Femur (tissue), 1 donor: ENCODE data around the gene EFCAB14.
A peak's percentile ranks its signal among the peaks of the same experiment; 100 is the strongest.
"Not testable (repeated sequence)": the region's sequence is repeated elsewhere in the genome, so short reads cannot be mapped to it uniquely, and the experiment has no call there.

Experiments used
- DNase-seq: peaks from one replicate; pipeline ENCODE4 v3.0.0-alpha.2; 2017

EFCAB14 gene

DNA sequence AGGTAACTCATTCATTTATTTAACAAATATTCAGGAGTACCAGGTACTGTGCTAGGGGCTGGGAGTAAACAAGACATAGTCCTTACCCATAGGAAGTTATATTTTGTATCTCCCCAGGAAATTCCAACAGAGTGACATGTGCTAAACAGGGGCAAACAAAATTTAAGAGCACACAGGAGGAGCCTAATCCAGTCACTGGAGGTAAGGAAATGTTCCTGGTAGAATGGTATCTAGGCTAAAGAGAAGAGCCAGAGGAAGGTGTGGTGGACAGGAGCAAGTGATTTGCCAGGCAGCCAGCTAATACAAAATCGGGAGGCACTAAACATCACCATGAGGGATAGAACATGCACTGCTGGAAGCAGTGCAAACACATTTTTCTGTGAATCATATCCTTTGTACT lies 36.9 kb downstream of the EFCAB14 start:
- no peak for DNase-seq

DNA sequence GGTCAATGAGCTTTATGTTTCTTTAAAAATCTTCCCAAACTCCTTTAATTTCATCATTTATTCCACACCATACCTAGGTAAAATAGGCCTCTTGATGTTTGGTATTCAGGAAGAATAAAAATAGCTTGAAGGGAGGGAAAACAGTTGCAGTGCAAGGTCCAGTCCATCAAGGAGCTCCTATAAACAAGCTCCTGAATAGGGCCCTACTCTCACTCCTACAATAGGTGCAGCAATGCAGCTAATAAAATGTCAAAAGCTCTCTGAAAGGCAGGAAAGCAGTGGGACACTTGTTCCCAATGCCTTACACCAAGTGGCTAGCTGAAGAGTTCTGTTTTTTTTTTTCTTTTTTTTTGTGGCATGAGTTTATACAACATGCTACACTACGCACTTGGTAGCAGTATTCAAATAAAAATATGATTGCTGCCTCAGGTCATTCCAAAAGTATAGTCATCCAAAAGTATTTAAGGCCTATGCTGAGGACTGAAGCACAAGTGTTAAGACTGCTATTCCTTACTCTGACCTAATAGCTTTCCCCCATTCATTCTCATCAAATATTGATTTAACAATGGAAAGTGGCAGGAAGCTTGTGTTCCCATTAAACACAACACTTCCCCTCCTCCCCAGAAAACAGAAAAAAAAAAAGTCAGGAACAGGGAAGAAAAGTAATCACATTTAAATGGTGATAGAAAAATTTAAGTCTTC lies 37.4 kb downstream of the EFCAB14 start:
- DNase-seq, result no peak

DNA sequence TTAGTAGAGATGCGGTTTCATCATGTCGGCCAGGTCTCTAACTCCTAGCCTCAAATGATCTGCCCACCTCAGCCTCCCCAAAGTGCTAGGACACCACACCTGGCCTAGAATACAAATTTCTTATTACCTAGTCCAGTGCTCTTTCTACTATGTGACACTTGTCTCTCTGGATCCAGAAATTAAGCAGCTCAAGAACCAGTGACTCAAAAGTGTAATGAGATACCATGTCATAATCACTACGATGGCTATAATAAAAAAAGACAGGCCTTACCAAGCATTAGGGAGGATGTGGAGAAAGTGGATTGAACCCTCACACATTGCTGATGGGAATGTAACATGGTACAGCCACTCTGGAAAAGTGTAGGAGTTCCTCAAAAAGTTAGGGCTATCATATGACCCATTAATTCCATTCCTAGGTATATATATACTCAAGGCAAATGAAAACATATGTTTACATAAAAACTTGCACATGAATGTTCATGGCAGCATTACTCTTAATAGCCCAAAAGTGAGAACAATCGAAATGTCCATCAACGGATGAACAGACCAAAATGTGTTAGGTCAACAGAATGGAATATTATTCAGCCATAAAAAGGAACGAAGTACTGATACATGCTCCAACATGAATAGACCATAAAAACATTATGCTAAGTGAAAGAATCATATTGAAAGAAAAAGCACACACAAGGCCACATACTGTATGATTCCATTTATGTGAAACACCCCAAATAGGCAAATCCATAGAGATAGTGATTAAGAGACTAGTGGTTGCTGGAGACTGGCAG lies 38.9 kb downstream of the EFCAB14 start:
- DNase-seq, result no peak

DNA sequence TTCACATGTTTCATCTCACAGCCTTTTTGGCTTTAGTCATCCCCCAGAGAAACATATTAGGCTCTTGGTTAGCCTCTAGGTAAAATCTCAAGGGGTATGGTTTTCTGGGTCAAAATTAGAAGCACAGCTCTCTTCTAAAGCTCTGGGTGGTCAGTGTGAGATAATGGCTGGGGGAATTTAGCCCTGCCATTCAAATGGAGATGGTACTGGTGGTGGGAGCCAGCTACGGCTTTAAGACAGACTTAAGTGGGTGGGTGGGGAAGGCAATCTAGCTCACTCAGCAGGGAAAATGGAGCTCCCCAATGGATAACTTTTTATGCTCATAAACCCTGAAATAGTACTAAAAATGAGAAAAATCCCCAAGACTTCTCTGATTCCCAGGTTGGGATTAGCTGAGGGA lies 41.6 kb downstream of the EFCAB14 start:
- no peak for DNase-seq

DNA sequence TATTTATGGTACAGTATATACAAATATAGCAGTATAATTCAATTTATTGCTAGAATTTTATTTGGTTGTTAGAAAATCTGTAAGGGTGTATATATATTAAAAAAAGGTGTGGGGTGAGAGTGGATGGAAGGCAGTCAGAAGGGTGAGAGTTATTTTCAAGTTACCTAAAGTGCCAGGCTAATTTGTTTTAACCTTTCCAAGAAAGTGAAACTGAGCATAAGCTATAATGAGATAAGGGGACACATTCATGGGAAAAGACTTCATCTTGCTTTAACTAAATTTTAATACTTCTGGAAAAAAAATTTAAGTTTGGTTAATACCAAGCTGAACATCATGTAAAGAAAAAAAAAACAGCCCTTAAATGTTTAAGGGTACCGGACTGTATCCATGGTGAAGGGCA lies 42.4 kb downstream of the EFCAB14 start:
- DNase-seq, result no peak

DNA sequence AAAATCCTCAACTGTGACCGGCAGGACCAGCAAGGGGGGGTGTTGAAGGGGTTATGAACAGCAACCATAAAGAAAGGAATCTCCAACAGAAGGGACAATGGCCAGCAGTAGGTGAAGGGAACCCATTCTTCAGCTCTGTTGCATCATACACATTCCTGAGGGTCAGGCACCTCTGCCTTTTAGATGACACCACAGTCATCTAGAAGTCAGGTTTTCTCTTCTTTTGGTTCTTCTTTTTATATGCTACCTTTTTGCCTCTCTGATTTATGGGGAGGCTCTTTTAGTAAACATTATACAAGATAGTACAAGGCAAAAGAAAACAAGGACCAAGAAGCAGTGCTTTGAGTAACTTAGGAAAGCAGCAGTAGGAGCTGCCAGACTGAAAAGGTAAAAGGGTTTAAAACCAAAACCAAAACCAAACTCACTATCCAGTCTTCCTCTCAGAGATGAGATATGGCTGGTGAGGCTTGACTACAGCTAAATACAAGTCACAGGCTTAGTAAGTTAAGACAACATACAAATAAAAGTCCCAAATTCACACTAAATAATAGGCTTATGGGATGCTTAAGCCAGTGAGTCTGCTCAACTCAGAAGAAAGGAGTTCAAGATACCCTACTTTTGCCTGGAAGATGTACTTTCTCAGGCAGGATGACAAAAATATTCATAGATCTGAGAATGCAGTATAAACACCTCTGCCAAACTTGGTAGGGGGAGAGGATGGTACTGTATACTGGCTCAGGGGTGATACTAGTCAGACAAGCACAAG lies 43.2 kb downstream of the EFCAB14 start:
- no peak for DNase-seq

DNA sequence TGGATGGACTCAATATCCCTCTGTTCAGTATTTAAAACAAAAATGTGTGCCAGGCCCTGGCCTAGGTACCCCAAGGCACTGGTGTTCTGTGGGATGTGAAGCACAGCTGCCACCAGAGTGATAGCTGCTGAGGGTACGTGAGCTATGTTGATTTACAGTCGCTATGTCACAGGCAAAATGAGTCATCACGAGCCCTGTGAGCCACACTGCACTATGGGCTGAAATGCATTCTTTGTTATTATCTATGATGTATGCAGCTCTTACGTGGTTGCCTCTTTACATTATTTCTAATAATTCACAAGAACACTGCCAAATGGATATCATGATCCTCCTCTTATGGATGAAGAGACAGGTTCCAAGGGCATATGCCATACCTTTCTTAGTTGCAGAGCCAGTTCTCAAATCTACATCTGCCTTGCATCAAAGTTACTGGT lies 45.1 kb downstream of the EFCAB14 start:
- DNase-seq, result no peak

DNA sequence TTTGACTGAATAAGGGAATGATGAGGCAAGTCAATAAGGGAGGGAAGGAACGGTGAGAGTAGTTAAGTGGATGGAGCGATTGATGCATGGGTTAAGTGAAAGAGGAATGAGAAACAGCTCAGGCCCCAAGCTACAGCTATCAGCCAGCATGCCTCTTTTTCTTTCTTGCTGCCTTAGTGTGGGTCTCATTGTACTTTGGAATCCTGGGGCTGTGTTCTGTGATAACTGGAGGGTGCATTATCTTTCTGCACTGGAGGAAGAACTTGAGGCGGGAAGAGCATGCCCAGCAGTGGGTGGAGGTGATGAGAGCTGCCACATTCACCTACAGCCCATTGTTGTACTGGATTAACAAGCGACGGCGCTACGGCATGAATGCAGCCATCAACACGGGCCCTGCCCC lies 46.2 kb downstream of the EFCAB14 start:
- no peak for DNase-seq

DNA sequence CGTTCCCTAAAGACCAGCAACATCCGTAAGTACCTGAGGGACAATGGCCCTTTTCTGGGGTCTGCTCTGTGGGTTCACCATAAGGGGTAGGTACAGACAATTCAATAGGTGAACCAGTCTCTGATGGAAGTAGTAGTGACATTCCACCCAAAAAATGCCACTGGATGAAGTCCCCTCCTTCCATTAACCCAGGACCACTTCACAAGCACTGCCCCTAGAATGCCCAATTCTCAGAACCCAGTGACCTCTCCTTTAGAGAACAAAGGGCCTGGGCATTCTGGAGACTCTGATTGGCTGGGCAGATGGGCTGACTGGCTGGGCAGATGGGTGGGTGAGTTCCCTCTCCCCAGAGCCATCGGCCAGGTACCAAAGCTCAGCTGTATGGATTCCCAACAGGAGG lies 47.4 kb downstream of the EFCAB14 start, which contains the start of gene TEX38:
TEX38 (plus strand) TSS at position 301 of the 400 bp plus-strand sequence; CDS start at position 382, 81 bp downstream.
- no peak for DNase-seq

DNA sequence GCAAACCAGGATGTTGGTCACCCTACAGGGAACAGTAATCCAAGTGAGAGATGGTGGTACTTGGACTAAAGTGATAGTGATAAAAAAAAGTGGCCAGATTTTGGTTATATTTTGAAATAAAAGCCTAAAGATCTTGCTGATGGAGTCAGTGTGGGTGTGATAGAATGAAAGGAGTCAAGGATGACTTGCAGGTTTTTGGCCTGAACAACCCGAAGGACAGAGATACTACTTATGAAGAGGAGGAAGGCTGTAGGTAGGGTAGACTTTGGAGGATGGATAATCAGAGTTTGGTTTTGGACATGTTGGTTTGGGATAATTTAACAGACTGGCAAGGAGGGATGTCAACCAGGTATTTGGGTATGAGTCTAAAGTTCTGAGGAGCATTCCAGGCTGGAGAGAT lies 48.8 kb downstream of the EFCAB14 start:
- DNase-seq, result no peak

DNA sequence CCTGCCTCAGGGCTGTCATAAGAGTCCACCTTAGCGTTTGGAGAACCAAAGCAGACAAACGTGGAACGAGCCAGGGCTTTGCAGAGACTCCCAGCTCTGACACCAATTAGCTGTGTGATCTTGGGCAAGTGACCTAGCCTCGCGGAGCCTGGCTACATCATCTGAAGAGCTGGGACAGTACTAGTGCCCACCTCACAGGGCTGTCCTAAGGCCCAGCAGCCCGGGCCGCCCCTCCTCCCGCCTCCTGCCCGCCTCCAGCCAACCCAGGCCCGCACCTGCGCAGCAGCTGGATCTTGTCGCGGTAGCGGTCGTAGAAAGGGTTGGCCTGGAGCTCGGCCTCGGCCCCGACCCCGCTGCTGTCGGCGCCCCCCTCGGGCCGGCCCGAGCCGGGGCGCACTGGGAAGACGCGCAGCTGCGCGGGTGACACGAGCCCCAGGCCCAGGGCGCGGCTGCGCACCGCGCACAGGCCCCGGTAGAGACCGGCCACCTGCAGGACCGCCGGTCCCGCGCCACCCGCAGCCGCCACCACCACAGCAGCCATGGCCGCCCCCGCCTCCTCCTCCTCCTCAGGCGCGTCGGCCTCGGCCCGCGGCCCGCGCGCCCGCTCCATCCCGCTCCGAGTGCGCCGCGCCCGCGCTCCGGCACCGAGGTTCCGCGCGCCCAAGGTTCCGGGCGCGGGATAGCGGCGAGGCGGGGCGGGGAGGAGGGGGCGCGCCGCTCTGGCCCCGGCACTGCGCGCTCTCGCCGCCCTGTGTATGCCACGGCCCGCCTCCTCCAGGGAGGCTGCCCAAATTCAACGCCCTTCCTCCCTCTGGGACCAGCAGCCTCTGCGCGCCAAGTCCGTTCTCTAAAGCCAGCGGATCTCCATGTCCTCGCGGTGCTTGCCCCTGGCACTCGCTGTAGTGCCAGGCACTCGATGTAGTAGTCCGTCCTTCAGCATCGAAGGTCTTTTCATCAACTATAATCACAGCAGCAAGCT lies 50.8 kb downstream of the EFCAB14 start, which contains the start of gene ATPAF1:
ATPAF1 (minus strand) TSS at position 583 of the 979 bp plus-strand sequence; CDS start at position 541, 42 bp downstream.
- DNase-seq, result peak; percentile 82

DNA sequence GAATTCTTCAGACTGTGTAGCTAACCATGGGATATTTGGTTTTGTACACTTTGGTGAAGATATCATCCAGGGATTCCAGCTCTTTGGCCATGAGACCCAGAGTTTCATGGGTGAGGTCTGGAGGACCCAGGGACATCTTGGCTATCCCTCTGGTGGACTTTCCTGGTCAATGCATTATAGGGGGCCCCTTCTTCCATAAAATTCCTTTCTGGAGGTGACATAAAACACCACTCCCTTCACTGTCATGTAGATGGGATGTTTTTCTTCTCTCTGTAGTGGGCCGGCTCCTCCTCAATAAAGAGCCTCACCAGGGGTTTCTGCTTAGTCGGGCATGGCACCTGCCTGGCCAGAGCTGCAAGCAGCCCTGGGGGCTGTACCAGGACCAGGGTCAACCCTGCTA lies 52.9 kb downstream of the EFCAB14 start:
- DNase-seq, result no peak

DNA sequence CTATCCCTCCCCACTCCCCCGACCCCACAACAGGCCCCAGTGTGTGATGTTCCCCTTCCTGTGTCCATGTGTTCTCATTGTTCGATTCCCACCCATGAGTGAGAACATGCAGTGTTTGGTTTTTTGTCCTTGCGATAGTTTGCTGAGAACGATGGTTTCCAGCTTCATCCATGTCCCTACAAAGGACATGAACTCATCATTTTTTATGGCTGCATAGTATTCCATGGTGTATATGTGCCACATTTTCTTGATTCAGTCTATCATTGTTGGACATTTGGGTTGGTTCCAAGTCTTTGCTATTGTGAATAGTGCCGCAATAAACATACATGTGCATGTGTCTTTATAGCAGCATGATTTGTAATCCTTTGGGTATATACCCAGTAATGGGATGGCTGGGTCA lies 56.0 kb downstream of the EFCAB14 start:
- DNase-seq, result not testable (repeated sequence)

DNA sequence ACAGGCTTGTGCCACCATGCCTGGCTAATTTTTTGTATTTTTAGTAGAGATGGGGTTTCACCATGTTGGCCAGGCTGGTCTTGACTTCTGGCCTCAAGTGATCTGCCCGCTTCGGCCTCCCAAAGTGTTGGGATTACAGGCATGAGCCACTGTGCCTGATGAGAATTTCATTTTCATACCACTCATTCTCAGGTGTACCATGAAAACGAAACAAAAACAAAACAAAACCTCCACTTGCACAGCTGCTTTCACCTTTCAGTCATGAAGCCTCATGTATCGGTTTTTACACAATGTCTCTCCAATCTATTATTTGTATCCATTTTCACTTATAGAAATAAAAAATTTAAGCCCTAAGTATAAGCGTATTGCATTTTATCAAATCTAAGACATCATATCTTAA lies 58.8 kb downstream of the EFCAB14 start:
- DNase-seq, result not testable (repeated sequence)

DNA sequence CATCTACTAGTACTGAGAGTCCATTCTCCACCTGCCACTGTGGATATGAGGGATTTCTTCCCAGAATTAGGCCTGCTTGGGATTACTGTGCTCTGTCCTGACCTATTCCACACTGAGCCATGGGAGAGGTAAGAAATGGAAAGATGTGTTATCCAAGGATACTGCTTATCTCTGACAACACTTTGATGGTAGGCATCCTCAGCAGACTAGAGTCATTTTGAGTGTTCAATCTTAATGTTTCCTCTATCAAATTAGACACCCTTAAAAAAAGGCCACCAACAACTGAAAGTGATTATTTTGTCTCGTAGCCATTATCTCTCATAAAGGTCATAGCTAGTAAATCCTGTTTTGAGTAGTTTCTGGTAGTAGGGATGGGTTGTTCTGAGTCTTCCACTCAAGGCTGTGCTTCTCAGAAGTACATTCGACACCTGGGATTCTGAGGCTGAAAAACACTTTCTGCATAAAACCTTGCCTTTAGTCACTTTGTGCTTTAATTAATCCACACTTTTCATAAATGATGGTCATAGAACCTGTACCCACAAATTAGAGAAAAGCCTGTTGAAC lies 59.5 kb downstream of the EFCAB14 start:
- no peak for DNase-seq

DNA sequence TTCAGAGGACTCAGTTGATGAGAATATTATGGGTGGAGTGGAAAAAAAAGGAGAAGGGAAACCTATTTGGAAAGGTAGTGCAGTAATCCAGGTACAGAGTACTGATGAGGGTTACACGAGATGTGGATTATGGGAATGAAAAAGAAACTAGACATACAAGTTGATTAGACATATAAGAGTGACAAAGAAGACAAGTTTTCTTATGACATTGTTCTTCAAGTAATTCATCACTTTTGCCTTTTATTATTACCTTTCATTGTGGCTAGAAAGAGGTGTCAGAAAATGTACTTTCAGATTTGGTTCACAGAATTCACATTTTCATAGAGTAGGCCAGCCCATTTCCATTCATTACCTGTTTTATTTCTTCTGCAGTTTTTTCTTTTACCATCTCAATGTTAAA lies 61.1 kb downstream of the EFCAB14 start:
- no peak for DNase-seq

DNA sequence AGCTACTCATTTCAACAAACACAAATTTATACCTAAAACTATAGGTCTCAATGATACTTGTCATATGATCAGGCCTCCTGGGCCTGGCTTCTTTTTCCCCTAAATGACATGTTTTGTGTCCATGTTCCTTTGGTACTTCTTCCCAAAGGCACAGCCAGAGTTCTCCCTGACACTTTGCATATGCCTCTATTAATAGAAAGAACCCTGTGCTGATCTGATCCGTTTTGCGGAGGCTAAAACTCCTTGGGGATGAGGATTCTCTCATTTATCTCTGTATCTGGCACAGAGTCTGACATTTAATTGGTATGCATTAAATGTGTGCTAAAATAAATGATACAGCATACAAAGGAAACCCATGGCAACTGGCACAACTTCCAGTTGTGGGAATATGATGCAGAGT lies 62.3 kb downstream of the EFCAB14 start:
- no peak for DNase-seq

DNA sequence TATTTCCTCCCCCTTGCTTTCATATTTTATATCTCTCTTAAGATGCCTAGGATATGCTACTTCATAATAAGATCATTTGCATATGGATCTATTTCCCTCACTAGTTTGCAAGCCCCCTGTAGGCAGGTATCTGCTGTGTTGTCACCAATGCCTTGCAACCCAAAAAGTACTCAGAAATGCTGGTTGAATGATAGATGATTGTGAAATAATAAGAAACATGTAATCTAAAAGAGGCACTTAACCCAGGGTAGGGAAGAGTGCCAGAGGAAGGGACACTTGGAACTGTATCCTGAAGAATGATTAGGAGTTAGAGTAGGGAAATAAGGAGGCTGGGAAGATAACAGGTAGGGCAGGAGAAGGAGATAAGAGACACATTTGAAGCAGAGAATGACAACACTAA lies 63.1 kb downstream of the EFCAB14 start:
- DNase-seq, result no peak

DNA sequence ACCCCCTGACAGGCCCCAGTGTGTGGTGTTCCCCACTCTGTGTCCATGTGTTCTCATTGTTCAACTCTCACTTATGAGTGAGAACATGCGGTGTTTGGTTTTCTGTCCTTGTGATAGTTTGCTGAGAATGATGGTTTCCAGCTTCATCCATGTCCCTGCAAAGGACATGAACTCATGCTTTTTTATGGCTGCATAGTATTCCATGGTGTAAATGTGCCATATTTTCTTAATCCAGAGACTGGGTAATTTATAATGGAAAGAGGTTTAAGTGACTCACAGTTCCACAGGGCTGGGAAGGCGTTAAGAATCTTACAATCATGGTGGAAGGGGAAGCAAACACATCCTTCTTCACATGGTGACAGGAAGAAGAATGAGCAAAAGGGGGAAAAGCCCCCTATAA lies 64.2 kb downstream of the EFCAB14 start:
- DNase-seq, result not testable (repeated sequence)

DNA sequence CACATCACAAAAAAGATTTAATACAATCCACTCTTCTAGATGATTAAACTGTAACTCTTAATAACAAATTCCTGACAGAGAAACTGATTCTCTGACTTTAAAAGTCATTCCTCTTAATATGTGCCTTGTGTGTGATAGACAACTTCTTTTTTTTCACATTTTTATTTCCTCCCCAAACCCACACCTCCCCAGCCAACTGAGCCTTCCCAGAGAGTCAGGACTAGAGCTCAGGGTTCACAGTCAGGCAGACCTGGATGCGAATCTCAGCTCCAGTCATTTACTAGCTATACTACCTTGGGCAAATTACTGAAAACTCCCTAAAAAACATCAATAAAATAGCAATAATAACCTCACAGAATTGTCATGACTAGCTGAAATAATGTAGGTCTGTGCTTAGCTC lies 64.9 kb downstream of the EFCAB14 start:
- DNase-seq, result no peak

DNA sequence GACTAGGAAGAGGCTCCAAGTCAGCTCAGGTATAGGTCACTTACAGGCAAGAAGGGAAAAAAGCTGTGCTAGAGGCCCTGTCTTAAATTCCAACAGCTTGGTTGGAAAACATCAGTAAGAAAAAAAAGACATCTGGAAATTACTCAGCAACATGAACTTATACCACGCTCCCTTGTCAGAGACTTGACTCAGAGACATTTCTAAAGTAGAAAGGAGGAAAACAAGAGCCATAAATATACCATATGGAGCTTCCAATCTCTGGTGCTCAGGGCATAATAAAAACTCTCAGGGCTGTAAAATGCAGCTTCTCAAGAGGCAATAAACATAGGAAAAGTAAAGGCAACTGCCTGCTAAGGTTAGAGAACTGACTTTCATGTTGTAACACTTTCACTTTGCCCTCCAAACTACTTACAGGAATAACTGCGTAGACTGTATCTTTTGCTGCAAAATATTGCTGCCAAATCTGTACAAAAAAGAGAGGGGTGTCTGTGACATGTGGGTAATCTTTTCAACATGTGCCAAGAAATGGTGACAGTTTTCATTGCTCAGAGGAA lies 65.4 kb downstream of the EFCAB14 start:
- DNase-seq, result no peak
